ENCODE data around the gene ONECUT1. TPM values are rescaled to one million over a fixed set of nuclear protein-coding genes. Genes with fewer than 3 reads are reported as not detected.
"Not testable (repeated sequence)": the region's sequence is repeated elsewhere in the genome, so short reads cannot be mapped to it uniquely, and the experiment has no call there.

ONECUT1 gene
- total and polyA plus RNA-seq, 8 donors: 0.18 to 1.2 TPM; not detected in 6

GRCh38 chr15:52819253-52819652 is 29.1 kb upstream of the ONECUT1 start:
- intact Hi-C loops (cut with DNase I; ENCODE audit: low total_unique reads): no loop called here
- no peak for DNase-seq
- no peaks in the 10 kb centered on the region for H3K36me3 ChIP-seq
- peaks cover 0 to 46% (median 3%) of the 10 kb centered on the region in 3 donors for H3K27me3 ChIP-seq
- 78 to 85% (median 84%) methylated on average over 4 of the region's 4 CpGs for WGBS, 5 donors
- no peak overlapping the region for H3K4me3 ChIP-seq
- TF ChIP-seq EP300 (IDR thresholded peaks at IDR 0.05) (no peak), POLR2A (IDR thresholded peaks at IDR 0.05) (no peak), POLR2AphosphoS5 (IDR thresholded peaks at IDR 0.05) (no peak), CTCF (IDR thresholded peaks at IDR 0.05) (no peak)
- H3K9me3 ChIP-seq: peaks cover 0 to 10% (median 6%) of the 10 kb centered on the region in 4 donors
- H3K4me1 ChIP-seq: no peaks in the 10 kb centered on the region
- H3K27ac ChIP-seq: no peak overlapping the region

GRCh38 chr15:52815899-52816298 is 25.8 kb upstream of the ONECUT1 start:
- 38 to 69% (median 52%) methylated on average over 1 of the region's 1 CpG; no CpG with 5 or more reads in 1 of the 5 donors for WGBS, 5 donors

GRCh38 chr15:52808996-52809395 is 18.9 kb upstream of the ONECUT1 start:
- intact Hi-C loops (cut with DNase I; ENCODE audit: low total_unique reads): no loop called here
- H3K9me3 ChIP-seq: no peaks in the 10 kb centered on the region
- 67 to 85% (median 77%) methylated on average over 2 of the region's 2 CpGs for WGBS, 5 donors
- H3K27me3 ChIP-seq: peaks cover 12 to 95% (median 51%) of the 10 kb centered on the region in 3 donors
- H3K4me1 ChIP-seq: peaks cover 22 to 24% (median 23%) of the 10 kb centered on the region in 4 donors
- H3K4me3 ChIP-seq: no peak overlapping the region
- no peaks in the 10 kb centered on the region for H3K36me3 ChIP-seq
- TF ChIP-seq POLR2A (IDR thresholded peaks at IDR 0.05) (no peak), CTCF (IDR thresholded peaks at IDR 0.05) (no peak), EP300 (IDR thresholded peaks at IDR 0.05) (no peak), POLR2AphosphoS5 (IDR thresholded peaks at IDR 0.05) (no peak)
- no peak for DNase-seq
- H3K27ac ChIP-seq: no peak overlapping the region

More at GRCh38 chr15:52815899-52816298, 25.8 kb upstream of the ONECUT1 start:
- intact Hi-C loops (cut with DNase I; ENCODE audit: low total_unique reads); H3K36me3 ChIP-seq; DNase-seq; H3K4me1 ChIP-seq; H3K27ac ChIP-seq; H3K9me3 ChIP-seq; H3K4me3 ChIP-seq: not testable (repeated sequence)
- peaks cover 0 to 53% (median 3%) of the 10 kb centered on the region in 3 donors for H3K27me3 ChIP-seq

- Histone ChIP-seq H3K27me3 (peaks cover 14 to 98% (median 56%) of the 10 kb centered on the region in 3 donors), H3K4me3 (no peak overlapping the region), H3K9me3 (no peaks in the 10 kb centered on the region), H3K4me1 (peaks cover 28 to 29% (median 29%) of the 10 kb centered on the region in 4 donors), H3K27ac (no peak overlapping the region), H3K36me3 (no peaks in the 10 kb centered on the region)
- no peak for DNase-seq
- 67 to 79% (median 70%) methylated on average over 1 of the region's 1 CpG for WGBS, 5 donors
- intact Hi-C loops (cut with DNase I; ENCODE audit: low total_unique reads): no loop called here
- no peak for TF ChIP-seq POLR2A (IDR thresholded peaks at IDR 0.05)
- TF ChIP-seq CTCF (IDR thresholded peaks at IDR 0.05): no peak
- TF ChIP-seq POLR2AphosphoS5 (IDR thresholded peaks at IDR 0.05): no peak
- no peak for TF ChIP-seq EP300 (IDR thresholded peaks at IDR 0.05)
Observed at GRCh38 chr15:52808441-52808840, 18.3 kb upstream of the ONECUT1 start.

GRCh38 chr15:52806284-52806655 is 16.1 kb upstream of the ONECUT1 start:
- peaks cover 30 to 100% (median 78%) of the 10 kb centered on the region in 3 donors for H3K27me3 ChIP-seq
- H3K36me3 ChIP-seq: no peaks in the 10 kb centered on the region
- H3K4me3 ChIP-seq: peak overlapping the region in 1 of 4 donors; percentile 49
- peaks cover 0 to 5% (median 0%) of the 10 kb centered on the region in 4 donors for H3K9me3 ChIP-seq
- no peak for DNase-seq
- intact Hi-C loops (cut with DNase I; ENCODE audit: low total_unique reads): no loop called here
- no peak overlapping the region for H3K27ac ChIP-seq
- WGBS, 5 donors: 33 to 65% (median 60%) methylated on average over 9 of the region's 9 CpGs
- peaks cover 30 to 32% (median 31%) of the 10 kb centered on the region in 4 donors for H3K4me1 ChIP-seq
- TF ChIP-seq POLR2A (IDR thresholded peaks at IDR 0.05) (no peak), POLR2AphosphoS5 (IDR thresholded peaks at IDR 0.05) (no peak), EP300 (IDR thresholded peaks at IDR 0.05) (no peak), CTCF (IDR thresholded peaks at IDR 0.05) (no peak)
